Activated B cell treated with CpG ODN at 0.5 μM for 24 hours (primary cell): ENCODE results near the gene NCAM2. TPM values are rescaled to one million over a fixed set of nuclear protein-coding genes. Genes with fewer than 3 reads are reported as not detected.

ENCODE experiments used
- ATAC-seq: fragments of 200-7000 bp; cut with Tn5 transposase; one replicate; pipeline ENCODE4 v1.10.0; 2021; ENCODE audit warnings: low read depth, mild to moderate bottlenecking, moderate library complexity
- CTCF ChIA-PET: fragments of 350-600 bp; sonication (Branson Sonifier 250); formaldehyde crosslinking; loops from one replicate; lab custom pipeline; 2021; ENCODE audit warnings: antibody characterized with exemption; lab: Charles Lee
- POLR2A ChIA-PET: fragments of 350-600 bp; sonication (Branson Sonifier 250); formaldehyde crosslinking; loops from one replicate; lab custom pipeline; 2021; ENCODE audit warnings: antibody characterized with exemption; lab: Charles Lee
- DNase-seq: peaks from one replicate; pipeline ENCODE4 v3.0.0; 2022
- H3K27ac Mint-ChIP-seq: one replicate; pipeline ENCODE4 v1.8.0; 2020; ENCODE audit warnings: mixed read lengths
- H3K27me3 Mint-ChIP-seq: one replicate; pipeline ENCODE4 v1.8.0; 2021; ENCODE audit warnings: mixed read lengths
- H3K36me3 Mint-ChIP-seq: one replicate; pipeline ENCODE4 v1.8.0; 2021; ENCODE audit warnings: low read depth, mixed read lengths
- H3K4me1 Mint-ChIP-seq: one replicate; pipeline ENCODE4 v1.8.0; 2021; ENCODE audit warnings: mixed read lengths
- H3K4me3 Mint-ChIP-seq: one replicate; pipeline ENCODE4 v1.8.0; 2020; ENCODE audit warnings: mild to moderate bottlenecking, mixed read lengths
- H3K9me3 Mint-ChIP-seq: one replicate; pipeline ENCODE4 v1.8.0; 2020; ENCODE audit warnings: mixed read lengths
- intact Hi-C: fragments of 100-400 bp; cut with micrococcal nuclease; formaldehyde crosslinking; loops from one replicate; pipeline ENCODE4 v1.15.1; 2024
- total RNA-seq: library from RNA; stranded (reverse); gene quantifications from 2 replicates; pipeline ENCODE4 v1.2.3, GENCODE V29; 2022
- TF ChIP-seq, protein P1 (sequence below): fragments of 200-600 bp; IDR thresholded peaks from one replicate; pipeline ENCODE4 v1.8.0; 2022; ENCODE audit warnings: antibody characterized with exemption, mild to moderate bottlenecking

Gene NCAM2
- total RNA-seq, 1 donor from 2014 or later: not detected

DNA sequence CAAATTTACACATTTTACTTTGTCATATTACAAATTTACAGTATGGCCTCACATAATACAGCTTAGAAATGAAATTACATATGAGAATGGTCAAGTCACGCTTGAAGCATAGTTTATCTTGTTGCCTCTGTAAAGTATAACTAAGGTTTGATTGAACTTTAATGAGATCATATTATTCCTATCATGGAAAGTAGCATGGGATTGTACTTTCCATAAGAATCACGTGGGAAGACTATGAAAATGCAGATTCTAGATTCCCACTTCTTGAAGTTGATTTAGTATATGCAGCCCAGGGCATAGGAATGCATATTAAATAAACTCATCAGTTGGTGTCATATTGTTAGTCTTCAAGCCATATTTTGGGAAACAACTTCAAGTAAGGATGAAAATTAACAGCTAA lies 342.8 kb downstream of the NCAM2 start:
- ATAC-seq: no peak
- Mint-ChIP-seq H3K27me3 (no peaks in the 10 kb centered on the region), H3K9me3 (peaks cover 11% of the 10 kb centered on the region), H3K4me3 (no peak overlapping the region), H3K4me1 (no peaks in the 10 kb centered on the region), H3K36me3 (no peaks in the 10 kb centered on the region), H3K27ac (no peak overlapping the region)
- TF ChIP-seq, protein P1, sequence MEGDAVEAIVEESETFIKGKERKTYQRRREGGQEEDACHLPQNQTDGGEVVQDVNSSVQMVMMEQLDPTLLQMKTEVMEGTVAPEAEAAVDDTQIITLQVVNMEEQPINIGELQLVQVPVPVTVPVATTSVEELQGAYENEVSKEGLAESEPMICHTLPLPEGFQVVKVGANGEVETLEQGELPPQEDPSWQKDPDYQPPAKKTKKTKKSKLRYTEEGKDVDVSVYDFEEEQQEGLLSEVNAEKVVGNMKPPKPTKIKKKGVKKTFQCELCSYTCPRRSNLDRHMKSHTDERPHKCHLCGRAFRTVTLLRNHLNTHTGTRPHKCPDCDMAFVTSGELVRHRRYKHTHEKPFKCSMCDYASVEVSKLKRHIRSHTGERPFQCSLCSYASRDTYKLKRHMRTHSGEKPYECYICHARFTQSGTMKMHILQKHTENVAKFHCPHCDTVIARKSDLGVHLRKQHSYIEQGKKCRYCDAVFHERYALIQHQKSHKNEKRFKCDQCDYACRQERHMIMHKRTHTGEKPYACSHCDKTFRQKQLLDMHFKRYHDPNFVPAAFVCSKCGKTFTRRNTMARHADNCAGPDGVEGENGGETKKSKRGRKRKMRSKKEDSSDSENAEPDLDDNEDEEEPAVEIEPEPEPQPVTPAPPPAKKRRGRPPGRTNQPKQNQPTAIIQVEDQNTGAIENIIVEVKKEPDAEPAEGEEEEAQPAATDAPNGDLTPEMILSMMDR: no peak
- DNase-seq: no peak
- intact Hi-C loops: no loop called here
- ChIA-PET CTCF (no interaction called here), POLR2A (no interaction called here)

DNA sequence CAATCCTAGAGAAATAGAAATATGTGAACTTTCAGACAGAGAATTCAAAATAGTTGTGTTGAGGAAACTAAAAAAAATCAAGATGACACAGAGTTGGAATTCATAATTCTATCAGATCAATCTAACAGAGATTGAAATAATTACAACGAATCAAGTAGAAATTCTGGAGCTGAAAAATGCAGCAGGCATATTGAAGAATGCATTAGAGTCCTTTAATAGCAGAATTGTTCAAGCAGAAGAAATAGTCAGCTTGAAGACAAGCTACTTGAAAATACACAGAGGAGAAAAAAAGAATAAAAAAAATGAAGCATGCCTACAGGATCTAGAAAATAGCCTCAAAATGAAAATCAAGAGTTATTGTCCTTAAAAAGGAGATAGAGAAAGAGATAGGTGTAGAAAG lies 347.1 kb downstream of the NCAM2 start:
- no peak for ATAC-seq
- no peaks in the 10 kb centered on the region for H3K36me3 Mint-ChIP-seq
- no peaks in the 10 kb centered on the region for H3K27me3 Mint-ChIP-seq
- peaks cover 26% of the 10 kb centered on the region for H3K9me3 Mint-ChIP-seq
- TF ChIP-seq, protein P1: no peak
- H3K27ac Mint-ChIP-seq: no peak overlapping the region
- intact Hi-C loops: no loop called here
- DNase-seq: no peak
- ChIA-PET POLR2A (no interaction called here), CTCF (no interaction called here)
- H3K4me1 Mint-ChIP-seq: no peaks in the 10 kb centered on the region
- H3K4me3 Mint-ChIP-seq: no peak overlapping the region

DNA sequence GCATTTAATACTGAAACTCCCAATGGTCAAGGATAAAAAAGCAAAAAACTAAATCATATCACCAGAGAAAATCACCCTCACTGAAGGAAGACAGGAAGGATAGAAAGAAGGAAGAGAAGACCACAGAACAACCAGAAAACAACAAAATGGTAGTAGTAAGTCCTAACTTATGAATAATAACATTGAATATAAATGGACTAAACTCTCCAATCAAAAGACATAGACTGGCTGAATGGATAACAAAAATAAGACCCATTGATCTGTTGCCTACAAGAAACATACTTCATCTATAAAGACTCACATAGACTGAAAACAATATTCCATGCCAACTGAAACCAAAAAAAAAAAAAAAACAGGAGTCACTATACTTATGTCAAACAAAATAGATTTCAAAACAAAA lies 347.7 kb downstream of the NCAM2 start:
- Mint-ChIP-seq H3K9me3 (peaks cover 26% of the 10 kb centered on the region), H3K27ac (no peak overlapping the region), H3K4me1 (no peaks in the 10 kb centered on the region), H3K27me3 (no peaks in the 10 kb centered on the region), H3K4me3 (no peak overlapping the region), H3K36me3 (no peaks in the 10 kb centered on the region)
- ATAC-seq (no peak), DNase-seq (no peak)
- ChIA-PET CTCF (no interaction called here), POLR2A (no interaction called here)
- intact Hi-C loops: no loop called here
- TF ChIP-seq, protein P1: no peak

DNA sequence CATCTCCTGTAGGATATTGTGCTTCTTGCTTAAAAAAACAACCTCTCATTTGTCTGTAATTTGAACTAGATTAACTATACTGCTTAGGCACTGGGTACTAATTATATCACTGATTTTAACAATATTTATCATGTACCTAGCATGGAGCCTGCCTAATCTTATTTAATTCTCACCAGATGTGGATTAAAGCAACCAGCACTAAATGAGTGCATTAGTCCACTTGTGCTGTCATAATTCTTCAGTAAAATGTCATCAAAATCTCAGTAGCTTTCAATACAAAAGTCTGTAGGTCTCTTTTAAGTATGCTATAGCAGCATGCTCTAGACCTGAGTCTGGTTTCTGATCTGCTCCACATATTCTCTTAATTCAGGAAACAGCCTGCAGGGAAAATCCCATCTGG lies 368.1 kb downstream of the NCAM2 start:
- Mint-ChIP-seq H3K27me3 (no peaks in the 10 kb centered on the region), H3K4me3 (no peak overlapping the region), H3K36me3 (no peaks in the 10 kb centered on the region), H3K27ac (no peak overlapping the region), H3K9me3 (peaks cover 6% of the 10 kb centered on the region), H3K4me1 (no peaks in the 10 kb centered on the region)
- DNase-seq: no peak
- CTCF ChIA-PET: no interaction called here
- POLR2A ChIA-PET: no interaction called here
- no peak for ATAC-seq
- TF ChIP-seq, protein P1: no peak
- intact Hi-C loops: no loop called here

DNA sequence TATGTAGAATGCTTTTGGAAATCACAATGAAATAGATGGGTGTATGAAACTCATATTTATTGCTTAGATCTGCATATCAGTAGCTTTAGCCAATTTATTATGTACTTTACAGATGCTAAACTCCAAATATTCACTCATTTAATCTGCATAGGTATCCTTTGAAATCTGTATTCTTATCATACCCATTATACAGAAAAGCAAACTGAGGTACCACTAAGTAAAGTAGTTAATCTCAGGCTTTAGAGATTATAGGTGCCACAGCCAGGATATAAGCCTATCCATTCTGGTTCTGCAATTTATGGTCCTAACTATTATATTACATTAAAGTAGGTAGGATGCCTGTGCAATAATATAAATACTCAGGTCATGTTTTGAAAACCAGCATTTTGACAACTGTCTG lies 369.4 kb downstream of the NCAM2 start:
- H3K27ac Mint-ChIP-seq: no peak overlapping the region

More for the DNA sequence above, 369.4 kb downstream of the NCAM2 start:
- no peak overlapping the region for H3K4me3 Mint-ChIP-seq
- H3K9me3 Mint-ChIP-seq: peaks cover 6% of the 10 kb centered on the region
- H3K36me3 Mint-ChIP-seq: no peaks in the 10 kb centered on the region
- no peaks in the 10 kb centered on the region for H3K27me3 Mint-ChIP-seq
- ChIA-PET POLR2A (no interaction called here), CTCF (no interaction called here)
- DNase-seq: no peak
- no peak for ATAC-seq
- no peaks in the 10 kb centered on the region for H3K4me1 Mint-ChIP-seq
- intact Hi-C loops: no loop called here
- TF ChIP-seq, protein P1: no peak
